CD4-positive, alpha-beta T cell (primary cell): Measurements from ENCODE around the gene TTC39B. TPM values are rescaled to one million over a fixed set of nuclear protein-coding genes. Genes with fewer than 3 reads are reported as not detected.
"Not testable (repeated sequence)": the region's sequence is repeated elsewhere in the genome, so short reads cannot be mapped to it uniquely, and the experiment has no call there.

Experiments used
- ATAC-seq: fragments of 200-7000 bp; cut with Tn5 transposase; one replicate; pipeline ENCODE4 v1.10.0; 2022; ENCODE audit warnings: mild to moderate bottlenecking; ENCODE audit not compliant: poor library complexity
- CTCF ChIA-PET: fragments of 350-600 bp; sonication (Branson Sonifier 250); formaldehyde crosslinking; loops from one replicate; lab custom pipeline; 2021; ENCODE audit warnings: antibody characterized with exemption, inconsistent platforms; lab: Charles Lee
- POLR2A ChIA-PET: fragments of 350-600 bp; sonication (Branson Sonifier 250); formaldehyde crosslinking; loops from one replicate; lab custom pipeline; 2021; ENCODE audit warnings: antibody characterized with exemption, inconsistent platforms; lab: Charles Lee
- DNase-seq, 14 experiments: peaks; one replicate each; pipeline ENCODE4 v3.0.0-alpha.2; 2013 to 2020; ENCODE audit warnings: mixed read lengths in 2 of 14
- H3K27ac ChIP-seq, 2 donors: one replicate each; pipeline versions ENCODE4 v1.5.1 to v1.7.0; 2013; ENCODE audit warnings: low read length in 2 of 2, low read depth in 1 of 2, mild to moderate bottlenecking in 1 of 2
- H3K27me3 ChIP-seq, 2 experiments: 1 replicate in 1 of 2; 2 replicates in 1 of 2; pipeline versions ENCODE4 v1.6.1 to v1.7.0; 2013; ENCODE audit warnings: low read length in 2 of 2, control low read depth in 1 of 2, mild to moderate bottlenecking in 1 of 2, moderate library complexity in 1 of 2; ENCODE audit not compliant: insufficient read depth in 2 of 2, control insufficient read depth in 1 of 2
- H3K36me3 ChIP-seq: one replicate; pipeline ENCODE4 v1.6.1; 2013; ENCODE audit warnings: low read length, control low read depth; ENCODE audit not compliant: insufficient read depth
- H3K4me1 ChIP-seq: one replicate; pipeline ENCODE4 v1.6.1; 2013; ENCODE audit warnings: low read length, control low read depth; ENCODE audit not compliant: insufficient read depth
- H3K4me3 ChIP-seq: one replicate; pipeline ENCODE4 v1.5.1; 2013; ENCODE audit warnings: mild to moderate bottlenecking, low read length, moderate library complexity
- H3K9me3 ChIP-seq, 2 experiments: 1 replicate in 1 of 2; 2 replicates in 1 of 2; pipeline versions ENCODE4 v1.6.1 to v1.7.0; 2013; ENCODE audit warnings: low read length in 2 of 2, mild to moderate bottlenecking in 2 of 2, control low read depth in 1 of 2, moderate library complexity in 1 of 2; ENCODE audit not compliant: control insufficient read depth in 1 of 2, insufficient read depth in 1 of 2
- H3K27ac Mint-ChIP-seq: one replicate; pipeline ENCODE4 v1.8.0; 2020; ENCODE audit warnings: mixed read lengths
- H3K27me3 Mint-ChIP-seq: one replicate; pipeline ENCODE4 v1.8.0; 2021; ENCODE audit warnings: mixed read lengths
- H3K36me3 Mint-ChIP-seq: one replicate; pipeline ENCODE4 v1.8.0; 2021; ENCODE audit warnings: low read depth, mixed read lengths
- H3K4me1 Mint-ChIP-seq: one replicate; pipeline ENCODE4 v1.8.0; 2021; ENCODE audit warnings: low read depth, mixed read lengths
- H3K4me3 Mint-ChIP-seq: one replicate; pipeline ENCODE4 v1.8.0; 2020; ENCODE audit warnings: mild to moderate bottlenecking, mixed read lengths
- H3K9me3 Mint-ChIP-seq: one replicate; pipeline ENCODE4 v1.8.0; 2020; ENCODE audit warnings: mixed read lengths
- intact Hi-C, 2 experiments: fragments of 100-400 bp; cut with DNase I in 1 of 2; cut with micrococcal nuclease in 1 of 2; formaldehyde crosslinking; loops; one replicate each; pipeline versions ENCODE4 v1.15.1 to v1.9.0; 2023 to 2025; cut with DNase I, micrococcal nuclease
- total RNA-seq, 174 experiments: library from RNA in 2 of 174; stranded (reverse) in 2 of 174; gene quantifications; one replicate each; pipeline ENCODE4 v1.2.3 and lab custom pipeline; 2021 to 2026
- TF ChIP-seq, protein P1 (sequence below): fragments of 200-600 bp; IDR thresholded peaks from one replicate; pipeline ENCODE4 v1.8.0; 2022; ENCODE audit warnings: antibody characterized with exemption, mild to moderate bottlenecking

The TTC39B gene
- total RNA-seq, 2 experiments from 2014 or later = 37.6 to 43.6 TPM

DNA sequence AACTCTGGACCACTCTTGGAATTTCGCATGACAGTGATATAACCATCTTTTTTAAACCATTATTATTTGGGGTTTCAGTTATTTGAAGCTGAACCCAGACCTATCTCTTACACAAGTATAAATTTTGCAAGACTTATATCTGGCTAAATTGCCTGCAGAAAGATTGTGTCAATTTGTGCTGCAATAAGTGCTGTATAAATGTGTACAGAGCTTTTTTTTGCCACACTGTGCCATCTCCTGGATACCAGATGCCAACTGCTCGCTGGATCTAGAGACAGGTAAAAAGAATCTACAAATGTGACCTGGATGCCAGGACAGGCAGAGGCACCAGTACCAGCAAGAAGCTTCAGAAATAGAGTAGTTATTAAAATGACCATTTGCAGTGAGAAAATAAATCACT, 25.9 kb upstream of the TTC39B start:
- CTCF ChIA-PET = interaction anchor here (1.4 kb wide), 1 partner anchor 60 kb away, joined by 3 read pairs; no protein-coding TSS in a partner anchor
- no peaks in the 10 kb centered on the region for H3K27me3 Mint-ChIP-seq
- no peaks in the 10 kb centered on the region for H3K9me3 ChIP-seq
- H3K27ac ChIP-seq = no peak overlapping the region
- TF ChIP-seq, protein P1, sequence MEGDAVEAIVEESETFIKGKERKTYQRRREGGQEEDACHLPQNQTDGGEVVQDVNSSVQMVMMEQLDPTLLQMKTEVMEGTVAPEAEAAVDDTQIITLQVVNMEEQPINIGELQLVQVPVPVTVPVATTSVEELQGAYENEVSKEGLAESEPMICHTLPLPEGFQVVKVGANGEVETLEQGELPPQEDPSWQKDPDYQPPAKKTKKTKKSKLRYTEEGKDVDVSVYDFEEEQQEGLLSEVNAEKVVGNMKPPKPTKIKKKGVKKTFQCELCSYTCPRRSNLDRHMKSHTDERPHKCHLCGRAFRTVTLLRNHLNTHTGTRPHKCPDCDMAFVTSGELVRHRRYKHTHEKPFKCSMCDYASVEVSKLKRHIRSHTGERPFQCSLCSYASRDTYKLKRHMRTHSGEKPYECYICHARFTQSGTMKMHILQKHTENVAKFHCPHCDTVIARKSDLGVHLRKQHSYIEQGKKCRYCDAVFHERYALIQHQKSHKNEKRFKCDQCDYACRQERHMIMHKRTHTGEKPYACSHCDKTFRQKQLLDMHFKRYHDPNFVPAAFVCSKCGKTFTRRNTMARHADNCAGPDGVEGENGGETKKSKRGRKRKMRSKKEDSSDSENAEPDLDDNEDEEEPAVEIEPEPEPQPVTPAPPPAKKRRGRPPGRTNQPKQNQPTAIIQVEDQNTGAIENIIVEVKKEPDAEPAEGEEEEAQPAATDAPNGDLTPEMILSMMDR = no peak
- H3K27ac Mint-ChIP-seq = no peak overlapping the region
- no peak for DNase-seq
- H3K27me3 ChIP-seq = no peaks in the 10 kb centered on the region
- no peak for ATAC-seq
- H3K36me3 ChIP-seq = no peaks in the 10 kb centered on the region
- POLR2A ChIA-PET = interaction anchor here (1.2 to 1.5 kb wide), 3 partner anchors 26 to 274 kb away, joined by 3 to 5 read pairs (median 5); partner anchors contain the start of gene TTC39B
- H3K4me1 Mint-ChIP-seq = no peaks in the 10 kb centered on the region
- H3K9me3 Mint-ChIP-seq = no peaks in the 10 kb centered on the region
- H3K4me3 ChIP-seq = no peak overlapping the region
- H3K4me3 Mint-ChIP-seq = no peak overlapping the region
- intact Hi-C loops = loop anchor here in 1 of 2 experiments (5.0 kb wide), 1 partner anchor 121 kb away; no protein-coding TSS in a partner anchor
- H3K36me3 Mint-ChIP-seq = no peaks in the 10 kb centered on the region
- H3K4me1 ChIP-seq = no peaks in the 10 kb centered on the region

DNA sequence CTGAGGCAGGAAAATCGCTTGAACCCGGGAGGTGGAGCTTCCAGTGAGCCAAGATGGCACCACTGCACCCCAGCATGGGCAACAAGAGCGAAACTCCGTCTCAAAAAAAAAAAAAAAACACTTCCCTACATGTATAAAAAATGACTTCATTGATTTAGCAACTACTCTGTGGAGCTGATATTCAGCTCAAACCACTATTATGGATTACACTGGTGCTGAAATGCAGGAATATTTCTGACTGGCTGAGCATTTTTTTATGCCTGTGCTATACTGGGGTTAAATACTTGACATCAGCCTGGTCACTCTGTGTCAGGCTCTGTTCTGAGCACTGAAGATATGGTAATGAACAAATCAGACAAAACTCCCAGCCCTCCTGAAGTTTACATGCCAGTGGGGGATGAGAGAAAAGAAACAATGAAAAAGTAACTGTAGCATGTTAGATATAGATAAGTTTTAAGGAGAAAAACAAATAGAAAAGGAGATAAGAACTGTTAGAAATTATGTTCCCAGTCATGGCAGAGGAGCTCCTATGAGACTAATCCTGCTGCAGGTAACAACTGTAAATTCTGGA, 22.6 kb upstream of the TTC39B start:
- Histone ChIP-seq H3K4me3 (no peak overlapping the region), H3K36me3 (no peaks in the 10 kb centered on the region), H3K27me3 (no peaks in the 10 kb centered on the region), H3K4me1 (no peaks in the 10 kb centered on the region), H3K9me3 (no peaks in the 10 kb centered on the region), H3K27ac (no peak overlapping the region)
- no peaks in the 10 kb centered on the region for H3K4me1 Mint-ChIP-seq
- ATAC-seq (no peak), DNase-seq (no peak)
- ChIA-PET CTCF (no interaction called here), POLR2A (interaction anchor here (0.5 kb wide), 1 partner anchor 38 kb away, joined by 3 read pairs; no protein-coding TSS in a partner anchor)
- intact Hi-C loops = loop anchor here in 1 of 2 experiments (5.0 kb wide), 1 partner anchor 117 kb away; no protein-coding TSS in a partner anchor
- H3K9me3 Mint-ChIP-seq = no peaks in the 10 kb centered on the region
- H3K4me3 Mint-ChIP-seq = no peak overlapping the region
- no peaks in the 10 kb centered on the region for H3K27me3 Mint-ChIP-seq
- TF ChIP-seq, protein P1 = no peak
- H3K27ac Mint-ChIP-seq = no peak overlapping the region
- no peaks in the 10 kb centered on the region for H3K36me3 Mint-ChIP-seq

DNA sequence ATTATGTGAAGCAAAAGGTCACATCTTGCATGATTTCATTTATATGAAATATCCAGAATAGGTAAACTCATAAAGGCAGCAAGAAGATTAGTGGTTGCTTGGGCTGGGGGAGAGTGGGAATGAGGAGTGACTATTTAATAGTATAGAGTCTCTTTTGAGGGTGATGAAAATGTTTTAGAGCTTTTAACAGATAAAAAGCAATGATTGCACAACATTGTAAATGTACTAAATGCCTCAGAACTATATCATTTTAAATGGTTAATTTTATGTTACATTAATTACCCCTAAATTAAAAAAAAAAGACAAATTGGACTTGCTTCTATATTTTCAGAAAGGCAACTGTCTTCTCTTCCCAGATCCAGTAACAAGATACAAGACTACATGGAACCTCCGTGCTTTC, 21.9 kb upstream of the TTC39B start:
- POLR2A ChIA-PET = no interaction called here
- Mint-ChIP-seq H3K4me3 (no peak overlapping the region), H3K4me1 (no peaks in the 10 kb centered on the region), H3K36me3 (no peaks in the 10 kb centered on the region), H3K9me3 (no peaks in the 10 kb centered on the region), H3K27me3 (no peaks in the 10 kb centered on the region), H3K27ac (no peak overlapping the region)
- H3K4me1 ChIP-seq = no peaks in the 10 kb centered on the region
- no peak overlapping the region for H3K4me3 ChIP-seq
- H3K27ac ChIP-seq = no peak overlapping the region
- intact Hi-C loops = no loop called here
- DNase-seq = no peak
- CTCF ChIA-PET = no interaction called here
- no peaks in the 10 kb centered on the region for H3K27me3 ChIP-seq
- no peaks in the 10 kb centered on the region for H3K36me3 ChIP-seq
- H3K9me3 ChIP-seq = no peaks in the 10 kb centered on the region
- no peak for ATAC-seq
- TF ChIP-seq, protein P1 = no peak

DNA sequence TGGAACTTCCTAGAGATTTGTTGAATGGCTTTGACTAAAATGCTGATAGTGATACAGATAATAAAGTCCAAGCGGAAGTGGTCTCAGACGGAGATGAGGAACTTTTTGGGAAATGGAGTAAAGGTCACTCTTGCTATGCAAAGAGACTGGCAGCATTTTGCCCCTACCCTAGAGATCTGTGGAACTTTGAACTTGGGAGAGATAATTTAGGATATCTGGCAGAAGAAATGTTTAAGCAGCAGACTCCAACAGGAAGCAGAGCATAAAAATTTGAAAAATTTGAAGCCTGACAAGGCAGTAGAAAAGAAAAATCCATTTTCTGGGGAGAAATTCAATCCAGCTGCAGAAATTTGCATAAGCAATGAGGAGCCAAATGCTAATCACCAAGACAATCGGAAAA, 15.7 kb upstream of the TTC39B start:
- POLR2A ChIA-PET, H3K27ac Mint-ChIP-seq, CTCF ChIA-PET, H3K4me1 Mint-ChIP-seq, intact Hi-C loops, H3K36me3 ChIP-seq, H3K27ac ChIP-seq, H3K9me3 ChIP-seq, H3K27me3 ChIP-seq, H3K36me3 Mint-ChIP-seq, ATAC-seq, H3K4me3 Mint-ChIP-seq, DNase-seq, H3K4me3 ChIP-seq, H3K27me3 Mint-ChIP-seq, H3K4me1 ChIP-seq, H3K9me3 Mint-ChIP-seq: not testable (repeated sequence)

DNA sequence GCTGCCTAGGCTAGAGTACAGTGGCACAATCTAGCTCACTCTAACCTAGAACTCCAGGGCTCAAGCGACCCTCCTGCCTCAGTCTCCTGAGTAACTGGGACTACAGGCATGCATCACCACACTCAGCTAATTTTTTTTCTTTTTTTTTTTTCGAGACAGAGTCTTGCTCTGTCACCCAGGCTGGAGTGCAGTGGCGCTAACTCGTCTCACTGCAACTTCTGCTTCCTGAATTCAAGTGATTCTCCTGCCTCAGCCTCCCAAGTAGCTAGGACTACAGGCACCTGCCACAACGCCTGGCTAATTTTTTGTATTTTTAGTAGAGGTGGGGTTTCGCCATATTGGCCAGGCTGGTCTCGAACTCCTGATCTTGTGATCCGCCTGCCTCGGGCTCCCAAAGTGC, 12.6 kb upstream of the TTC39B start:
- H3K27ac ChIP-seq, H3K4me1 ChIP-seq, H3K27me3 ChIP-seq, H3K36me3 ChIP-seq, CTCF ChIA-PET, intact Hi-C loops, H3K9me3 ChIP-seq, H3K4me1 Mint-ChIP-seq, POLR2A ChIA-PET, ATAC-seq, DNase-seq, H3K27me3 Mint-ChIP-seq, H3K4me3 ChIP-seq, H3K36me3 Mint-ChIP-seq, H3K27ac Mint-ChIP-seq, H3K4me3 Mint-ChIP-seq, H3K9me3 Mint-ChIP-seq: not testable (repeated sequence)
